Stimulated activated CD4-positive, alpha-beta T cell treated with anti-CD3 and anti-CD28 coated beads, Interleukin-12 subunit alpha, Interleukin-12 subunit beta, amount 100 ng/mL, for 48 hours (primary cell): ENCODE data around the gene FOSB.

Experiments used
- DNase-seq, 3 donors: peaks; one replicate each; pipeline ENCODE4 v3.0.0-alpha.2; 2020; ENCODE audit warnings: low read depth in 2 of 3, low spot score in 1 of 3

FOSB gene

GRCh38 chr19:45478454-45479238 lies 10.8 kb downstream of the FOSB start:
- DNase-seq, result peak; percentile 88 to 97 (median 90)

DNA sequence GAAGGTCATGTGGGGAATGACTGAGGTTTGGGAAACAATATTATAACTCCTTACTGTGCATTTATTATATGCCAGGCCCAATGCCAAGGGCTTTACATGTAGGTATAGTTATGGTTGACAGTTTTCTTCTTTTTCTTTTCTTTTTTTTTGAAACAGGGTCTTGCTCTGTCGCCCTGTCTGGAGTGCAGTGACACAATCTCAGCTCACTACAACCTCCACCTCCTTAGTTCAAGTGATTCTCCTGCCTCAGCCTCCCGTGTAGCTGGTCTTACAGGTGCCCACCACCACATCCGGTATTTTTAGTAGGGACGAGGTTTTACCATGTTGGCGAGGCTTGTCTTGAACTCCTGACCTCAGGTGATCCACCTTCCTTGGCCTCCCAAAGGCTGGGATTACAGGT lies 15.2 kb downstream of the FOSB start:
- DNase-seq, result no peak

- DNase-seq, result no peak
These were observed 16.6 kb downstream of the FOSB start for GRCh38 chr19:45484273-45484945.

GRCh38 chr19:45485305-45486077 lies 17.7 kb downstream of the FOSB start:
- DNase-seq, result peak; percentile 96 to 99 (median 98)

- no peak for DNase-seq
These were observed 20.9 kb downstream of the FOSB start for GRCh38 chr19:45488708-45489107.

- DNase-seq, result no peak
These were observed 21.5 kb downstream of the FOSB start for GRCh38 chr19:45489216-45489855.

DNA sequence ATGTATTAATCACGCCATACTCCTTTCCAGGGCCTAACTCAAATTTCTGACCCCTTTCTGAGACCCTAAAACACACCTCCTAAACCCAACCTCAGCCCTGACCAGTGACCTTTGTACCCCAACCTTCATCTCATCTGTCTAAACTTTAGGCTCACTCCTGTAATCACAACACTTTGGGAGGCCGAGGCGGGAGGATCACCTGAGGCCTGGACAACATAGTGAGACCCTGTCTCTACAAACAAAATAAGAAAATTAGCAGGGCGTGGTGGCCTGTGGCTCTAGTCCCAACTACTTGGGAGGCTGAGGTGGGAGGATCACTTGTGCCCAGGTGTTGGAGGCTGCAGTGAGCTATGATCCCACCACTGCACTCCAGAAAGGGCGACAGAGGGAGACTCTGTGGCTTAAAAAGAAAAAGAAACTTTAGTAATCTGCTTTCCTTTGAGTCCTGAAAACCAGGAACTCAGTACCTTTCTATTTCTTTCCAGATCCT lies 24.4 kb downstream of the FOSB start:
- no peak for DNase-seq

DNA sequence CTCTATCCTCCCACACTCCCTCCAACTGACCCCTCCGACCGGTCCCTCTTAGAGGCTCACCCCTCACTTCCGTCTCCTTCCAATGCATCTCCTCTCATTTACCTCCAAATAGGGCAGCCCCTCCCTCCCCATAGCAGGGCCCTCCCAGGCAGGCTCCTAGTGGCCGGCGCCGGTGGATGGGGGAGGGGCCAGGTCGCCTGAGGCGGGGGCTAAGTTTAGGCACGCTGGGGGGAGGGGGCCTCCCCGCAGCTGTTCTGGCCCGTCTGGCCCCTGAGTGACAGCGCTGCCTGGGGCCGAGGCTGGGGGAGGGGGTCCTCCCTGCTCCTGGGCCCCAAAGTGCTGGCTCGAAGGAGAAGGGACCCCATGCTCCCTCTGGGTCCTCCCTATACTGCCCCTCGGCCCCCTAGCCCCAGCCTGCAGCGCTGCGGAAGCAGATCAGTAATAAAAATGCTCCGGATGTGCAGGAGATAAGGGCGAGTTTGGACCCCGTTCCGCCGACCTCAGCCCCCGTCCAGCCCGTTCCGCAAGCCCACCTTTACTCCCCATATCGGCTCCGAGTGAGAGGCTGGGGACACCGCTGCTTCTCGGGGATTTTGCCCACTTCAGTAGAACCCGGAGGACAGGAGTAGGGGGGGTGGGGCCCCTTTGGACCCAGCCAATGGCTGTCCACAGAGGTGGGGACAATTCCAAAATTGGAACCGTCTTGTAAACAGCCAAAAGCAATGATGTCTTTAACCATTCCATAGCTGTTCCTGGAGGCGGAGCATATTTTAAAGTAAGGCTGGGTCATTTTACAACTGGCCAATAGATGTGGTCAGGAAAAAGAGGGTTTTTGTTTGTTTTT lies 25.1 kb downstream of the FOSB start:
- DNase-seq, result no peak

DNA sequence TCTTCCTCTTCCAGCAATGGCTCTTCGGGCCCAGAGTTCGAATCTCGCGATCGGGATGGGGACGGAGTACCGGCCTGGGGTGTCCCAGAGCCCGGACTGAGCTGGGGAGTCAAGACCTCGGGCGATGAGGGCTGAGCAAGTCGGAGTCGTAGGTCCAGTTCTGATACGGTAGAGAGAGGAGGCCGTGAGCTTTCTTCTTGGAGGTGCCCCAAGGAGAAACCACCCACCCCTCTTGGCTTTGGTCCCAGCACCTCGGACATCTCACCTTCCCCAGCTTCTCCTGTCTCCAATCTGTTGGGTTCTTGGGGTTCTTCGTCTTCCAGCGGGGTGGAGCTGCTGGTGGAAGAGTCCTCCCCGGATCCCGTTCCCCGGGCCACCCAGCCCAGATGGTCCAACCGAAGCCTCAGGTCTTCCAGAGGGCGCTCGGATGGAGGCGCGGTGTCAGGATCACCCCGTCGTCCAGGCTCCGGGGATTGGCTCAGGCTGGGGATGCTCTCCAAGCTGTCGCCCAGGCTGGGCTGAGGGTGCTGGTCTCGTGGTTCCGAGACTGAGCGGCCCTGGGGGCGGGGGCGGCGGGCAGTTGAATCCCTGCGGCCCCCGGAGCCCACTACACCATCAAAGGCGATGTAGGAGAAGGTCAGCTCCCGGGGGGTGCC lies 26.6 kb downstream of the FOSB start:
- no peak for DNase-seq

- DNase-seq, result no peak
These were observed 27.4 kb downstream of the FOSB start for GRCh38 chr19:45495178-45495577.

GRCh38 chr19:45496349-45496953 lies 28.7 kb downstream of the FOSB start:
- DNase-seq, result no peak

GRCh38 chr19:45497791-45498190 lies 30.0 kb downstream of the FOSB start:
- no peak for DNase-seq

DNA sequence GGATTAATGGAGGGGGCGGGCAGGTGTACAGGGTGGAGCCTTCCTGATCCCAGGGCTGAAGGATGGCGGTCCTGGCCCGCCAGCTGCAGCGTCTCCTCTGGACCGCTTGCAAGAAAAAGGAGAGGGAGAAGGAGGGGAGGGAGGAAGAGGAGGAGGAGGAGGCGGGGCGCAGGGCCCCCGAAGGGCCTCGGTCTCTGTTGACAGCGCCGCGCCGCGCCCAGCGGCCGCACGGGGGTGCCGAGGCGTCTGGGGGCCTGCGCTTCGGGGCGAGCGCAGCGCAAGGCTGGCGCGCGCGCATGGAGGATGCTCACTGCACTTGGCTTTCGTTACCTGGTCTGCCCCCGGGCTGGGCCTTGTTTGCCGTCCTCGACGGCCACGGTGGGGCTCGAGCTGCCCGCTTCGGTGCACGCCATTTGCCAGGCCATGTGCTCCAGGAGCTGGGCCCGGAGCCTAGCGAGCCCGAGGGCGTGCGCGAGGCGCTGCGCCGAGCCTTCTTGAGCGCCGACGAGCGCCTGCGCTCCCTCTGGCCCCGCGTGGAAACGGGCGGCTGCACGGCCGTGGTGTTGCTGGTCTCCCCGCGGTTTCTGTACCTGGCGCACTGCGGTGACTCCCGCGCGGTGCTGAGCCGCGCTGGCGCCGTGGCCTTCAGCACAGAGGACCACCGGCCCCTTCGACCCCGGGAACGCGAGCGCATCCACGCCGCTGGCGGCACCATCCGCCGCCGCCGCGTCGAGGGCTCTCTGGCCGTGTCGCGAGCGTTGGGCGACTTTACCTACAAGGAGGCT lies 30.8 kb downstream of the FOSB start, which contains the start of gene PPM1N:
Gene PPM1N (plus strand): TSS at position 33 of the 785 bp plus-strand sequence. CDS start 30 bp downstream, at position 63.
- DNase-seq, result no peak

GRCh38 chr19:45499196-45500180 lies 31.7 kb downstream of the FOSB start:
- peak; percentile 58 to 70 (median 67) for DNase-seq

- no peak for DNase-seq
These were observed 33.3 kb downstream of the FOSB start for GRCh38 chr19:45500918-45501729.

DNA sequence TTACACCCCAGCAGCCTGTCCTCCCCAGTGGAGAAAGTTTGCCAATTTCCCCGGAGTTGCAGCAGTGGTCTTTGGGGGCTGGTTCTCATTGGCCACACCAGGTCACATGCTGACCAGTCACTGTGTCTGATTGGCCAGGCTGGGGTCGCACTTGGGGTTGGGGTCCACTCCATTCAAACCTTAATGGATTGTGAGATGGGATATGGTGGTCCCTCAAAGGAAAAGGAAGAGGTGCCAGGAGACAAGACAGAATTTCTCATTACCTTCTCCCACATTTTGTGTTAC lies 33.9 kb downstream of the FOSB start:
- no peak for DNase-seq

GRCh38 chr19:45502111-45502510 lies 34.3 kb downstream of the FOSB start:
- no peak for DNase-seq
